IPS DF 6.9 (cell line): ENCODE results near the gene KRTAP6-3.

Experiments
- DNase-seq: peaks from one replicate; pipeline ENCODE4 v3.0.0-alpha.2; 2013; ENCODE audit warnings: low read depth, low spot score
- H3K27ac ChIP-seq: one replicate; pipeline ENCODE4 v1.5.1; 2013; ENCODE audit warnings: low read length, control low read depth
- H3K27me3 ChIP-seq: 2 replicates; pipeline ENCODE4 v1.6.1; 2013; ENCODE audit warnings: mild to moderate bottlenecking, low read length; ENCODE audit not compliant: control insufficient read depth, insufficient read depth
- H3K36me3 ChIP-seq: 2 replicates; pipeline ENCODE4 v1.6.1; 2013; ENCODE audit warnings: low read length; ENCODE audit not compliant: control insufficient read depth, insufficient read depth
- H3K4me1 ChIP-seq: 2 replicates; pipeline ENCODE4 v1.6.1; 2013; ENCODE audit warnings: low read length; ENCODE audit not compliant: control insufficient read depth, insufficient read depth
- H3K4me3 ChIP-seq: 2 replicates; pipeline ENCODE4 v1.5.1; 2013; ENCODE audit warnings: mild to moderate bottlenecking, low read length
- H3K9me3 ChIP-seq: 2 replicates; pipeline ENCODE4 v1.6.1; 2013; ENCODE audit warnings: low read length, inconsistent platforms; ENCODE audit not compliant: control insufficient read depth, insufficient read depth
- WGBS: extraction: QIAGEN DNeasy Blood & Tissue Kit; methylation state at CpG from one replicate; pipeline ENCODE4 v1.1.7; 2013; ENCODE audit warnings: mixed read lengths, missing lambda C conversion rate; ENCODE audit not compliant: insufficient read length, insufficient coverage; 5-methylcytosine and 5-hydroxymethylcytosine counted together

The KRTAP6-3 gene

GRCh38 chr21:30582870-30583269 is 9.4 kb upstream of the KRTAP6-3 start:
- DNase-seq = no peak
- H3K9me3 ChIP-seq = peaks cover 6% of the 10 kb centered on the region
- no peak overlapping the region for H3K27ac ChIP-seq
- no peaks in the 10 kb centered on the region for H3K36me3 ChIP-seq
- no CpG with 5 or more reads among the region's 1 CpG for WGBS
- H3K4me3 ChIP-seq = no peak overlapping the region
- H3K4me1 ChIP-seq = no peaks in the 10 kb centered on the region
- H3K27me3 ChIP-seq = no peaks in the 10 kb centered on the region

DNA sequence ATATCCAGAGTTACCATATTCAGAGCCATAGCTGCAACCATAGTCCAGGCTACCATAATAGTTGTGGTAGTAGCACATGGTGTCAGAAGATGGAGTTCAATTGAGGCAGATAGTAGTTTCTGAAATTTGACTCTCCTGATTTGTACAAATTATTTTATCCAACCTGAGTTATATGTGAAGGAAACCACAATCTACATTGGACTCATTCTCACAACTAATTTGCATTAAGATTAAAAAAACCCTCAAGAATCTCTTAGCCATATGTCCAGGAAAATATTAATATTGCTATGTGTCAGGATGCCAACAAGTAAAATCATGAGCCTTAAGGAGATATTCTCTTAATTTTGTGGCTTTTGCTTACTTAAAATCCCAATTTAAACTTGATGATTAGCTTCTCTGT is 1.9 kb upstream of the KRTAP6-3 start, which contains the start of gene KRTAP22-2:
TSS of gene KRTAP22-2 (minus strand) at position 101 of the 400 bp plus-strand sequence.
- no peak for DNase-seq
- Histone ChIP-seq H3K4me1 (no peaks in the 10 kb centered on the region), H3K4me3 (no peak within 1 kb of the TSS), H3K27ac (no peak within 1 kb of the TSS), H3K27me3 (no peaks in the 10 kb centered on the region), H3K36me3 (no peaks in the 10 kb centered on the region), H3K9me3 (peaks cover 4% of the 10 kb centered on the region)

DNA sequence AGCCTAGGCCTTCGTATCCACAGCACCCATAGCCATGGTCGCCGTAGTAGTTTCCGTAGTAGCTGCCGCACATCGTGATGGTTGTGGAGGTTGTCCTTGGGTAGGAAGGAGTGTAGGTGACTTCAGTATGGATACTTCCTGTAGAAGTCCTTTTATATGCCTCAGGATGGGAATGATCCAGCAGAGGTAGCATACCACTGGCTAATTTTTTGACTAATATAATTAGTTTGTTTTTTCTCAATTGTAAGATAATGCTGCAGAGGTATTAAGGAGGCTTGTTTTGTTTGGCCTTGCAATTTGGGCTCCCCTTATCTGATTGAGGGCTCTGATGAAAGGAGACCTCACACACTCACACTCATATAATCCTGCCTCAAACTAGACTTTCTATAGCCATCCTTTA is 6.6 kb downstream of the KRTAP6-3 start, which contains the start of gene KRTAP6-2:
TSS of gene KRTAP6-2 (minus strand) at position 101 of the 400 bp plus-strand sequence. CDS start at position 73, 28 bp downstream.
- Histone ChIP-seq H3K9me3 (peaks cover 9% of the 10 kb centered on the region), H3K4me3 (no peak within 1 kb of the TSS), H3K27me3 (no peaks in the 10 kb centered on the region), H3K27ac (no peak within 1 kb of the TSS), H3K36me3 (no peaks in the 10 kb centered on the region), H3K4me1 (no peaks in the 10 kb centered on the region)
- WGBS = no CpG with 5 or more reads among the region's 6 CpGs
- no peak for DNase-seq

- Histone ChIP-seq H3K4me3 (no peak within 1 kb of the TSS), H3K9me3 (peaks cover 8% of the 10 kb centered on the region), H3K27me3 (no peaks in the 10 kb centered on the region), H3K36me3 (no peaks in the 10 kb centered on the region), H3K4me1 (no peaks in the 10 kb centered on the region), H3K27ac (no peak within 1 kb of the TSS)
- no peak for DNase-seq
- no CpG with 5 or more reads among the region's 1 CpG for WGBS
Observed at GRCh38 chr21:30600787-30601186, 8.5 kb downstream of the KRTAP6-3 start, which contains the start of gene KRTAP22-1. KRTAP22-1 (plus strand) TSS chr21:30601087.

DNA sequence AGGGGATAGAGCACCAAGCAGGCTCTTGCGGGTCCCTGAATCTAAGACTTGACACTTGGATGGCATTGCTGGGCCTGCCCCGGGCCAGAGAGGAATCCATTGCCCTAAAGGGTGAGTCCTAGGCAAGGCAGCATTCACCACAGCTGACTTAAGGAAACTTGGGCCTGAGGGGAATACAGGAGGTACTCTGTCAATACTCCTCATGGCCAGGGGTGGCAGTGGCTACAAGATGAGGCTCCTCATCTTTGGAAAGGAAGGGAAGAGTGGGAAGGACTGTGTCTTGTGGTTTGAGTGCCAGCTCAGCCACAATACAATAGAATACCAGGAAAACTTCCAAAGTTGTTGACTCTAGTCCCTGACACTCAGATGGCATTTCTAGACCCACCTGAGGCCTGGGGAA is 13.7 kb downstream of the KRTAP6-3 start:
- Histone ChIP-seq H3K27me3 (no peaks in the 10 kb centered on the region), H3K4me1 (no peaks in the 10 kb centered on the region), H3K27ac (no peak overlapping the region), H3K4me3 (no peak overlapping the region), H3K9me3 (peaks cover 11% of the 10 kb centered on the region), H3K36me3 (no peaks in the 10 kb centered on the region)
- DNase-seq = no peak
- no CpG with 5 or more reads among the region's 2 CpGs for WGBS

GRCh38 chr21:30612132-30612531 is 19.9 kb downstream of the KRTAP6-3 start:
- no CpG with 5 or more reads among the region's 2 CpGs for WGBS
- Histone ChIP-seq H3K36me3 (no peaks in the 10 kb centered on the region), H3K27me3 (no peaks in the 10 kb centered on the region), H3K9me3 (peaks cover 10% of the 10 kb centered on the region), H3K4me1 (no peaks in the 10 kb centered on the region), H3K27ac (no peak overlapping the region), H3K4me3 (no peak overlapping the region)
- DNase-seq = no peak

DNA sequence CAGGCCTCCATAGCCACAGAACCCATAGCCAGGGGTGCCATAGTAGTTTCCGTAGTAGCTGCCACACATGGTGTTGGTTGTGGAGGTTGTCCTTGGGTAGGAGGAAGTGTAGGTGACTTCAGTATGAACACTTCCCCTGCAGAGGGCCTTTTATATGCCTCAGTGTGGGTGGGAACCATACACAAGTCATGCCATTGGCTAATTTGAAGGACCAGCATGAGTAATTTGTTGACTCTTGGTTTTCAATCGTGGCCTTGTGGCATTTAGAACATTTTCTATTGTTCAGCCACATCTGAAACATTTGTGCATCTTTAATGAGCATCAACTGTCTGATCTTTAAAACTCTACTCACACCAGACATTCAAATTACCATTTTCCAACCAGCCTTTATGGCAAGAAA is 21.6 kb downstream of the KRTAP6-3 start, which contains the start of gene KRTAP6-1:
TSS of gene KRTAP6-1 (minus strand) at position 95 of the 400 bp plus-strand sequence. CDS start at position 69, 26 bp downstream.
- Histone ChIP-seq H3K9me3 (peaks cover 9% of the 10 kb centered on the region), H3K27ac (no peak within 1 kb of the TSS), H3K27me3 (no peaks in the 10 kb centered on the region), H3K4me1 (no peaks in the 10 kb centered on the region), H3K4me3 (no peak within 1 kb of the TSS), H3K36me3 (no peaks in the 10 kb centered on the region)
- no CpG with 5 or more reads among the region's 2 CpGs for WGBS
- no peak for DNase-seq

- no peak overlapping the region for H3K4me3 ChIP-seq
- no peaks in the 10 kb centered on the region for H3K36me3 ChIP-seq
- no peak for DNase-seq
Observed at GRCh38 chr21:30615199-30615598, 23.0 kb downstream of the KRTAP6-3 start.

GRCh38 chr21:30616125-30616524 is 23.9 kb downstream of the KRTAP6-3 start, which contains the start of gene KRTAP20-1:
KRTAP20-1 (plus strand) TSS chr21:30616425; CDS start chr21:30616455, 30 bp downstream.
- H3K4me3 ChIP-seq = no peak within 1 kb of the TSS
- no peak within 1 kb of the TSS for H3K27ac ChIP-seq
- no peaks in the 10 kb centered on the region for H3K4me1 ChIP-seq
- peaks cover 12% of the 10 kb centered on the region for H3K9me3 ChIP-seq
- H3K36me3 ChIP-seq = no peaks in the 10 kb centered on the region
- no CpG with 5 or more reads among the region's 2 CpGs for WGBS
- DNase-seq = no peak
- no peaks in the 10 kb centered on the region for H3K27me3 ChIP-seq

More at GRCh38 chr21:30615199-30615598, 23.0 kb downstream of the KRTAP6-3 start:
- Histone ChIP-seq H3K27ac (no peak overlapping the region), H3K4me1 (no peaks in the 10 kb centered on the region), H3K27me3 (no peaks in the 10 kb centered on the region), H3K9me3 (peaks cover 9% of the 10 kb centered on the region)

DNA sequence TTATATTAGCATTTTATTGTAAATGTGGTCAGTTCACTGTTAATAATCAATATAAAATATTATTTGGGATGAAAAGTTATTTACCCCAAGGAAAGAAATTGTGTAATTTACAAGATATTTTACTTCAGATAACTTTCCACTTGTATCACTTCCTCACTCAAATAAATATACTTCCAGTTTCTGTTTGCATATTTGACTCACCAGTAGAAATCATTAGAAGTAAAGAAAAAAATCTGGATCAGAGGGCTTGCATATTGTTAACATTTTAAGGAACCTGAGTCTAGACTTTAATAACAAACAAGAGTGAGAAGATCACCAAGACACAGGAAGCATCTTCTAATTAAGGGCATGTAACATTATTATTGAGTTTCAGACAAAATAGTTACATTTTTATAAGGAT is 27.8 kb downstream of the KRTAP6-3 start:
- no peaks in the 10 kb centered on the region for H3K36me3 ChIP-seq
- H3K27ac ChIP-seq = no peak overlapping the region
- H3K4me3 ChIP-seq = no peak overlapping the region
- no peaks in the 10 kb centered on the region for H3K27me3 ChIP-seq
- no peaks in the 10 kb centered on the region for H3K4me1 ChIP-seq
- H3K9me3 ChIP-seq = peaks cover 12% of the 10 kb centered on the region
- DNase-seq = no peak

- WGBS = no CpG with 5 or more reads among the region's 3 CpGs
- DNase-seq = no peak
- Histone ChIP-seq H3K4me1 (no peaks in the 10 kb centered on the region), H3K36me3 (no peaks in the 10 kb centered on the region), H3K4me3 (no peak within 1 kb of the TSS), H3K27me3 (no peaks in the 10 kb centered on the region), H3K27ac (no peak within 1 kb of the TSS), H3K9me3 (peaks cover 10% of the 10 kb centered on the region)
Observed at GRCh38 chr21:30620522-30620921, 28.3 kb downstream of the KRTAP6-3 start, which contains the start of gene KRTAP20-4. KRTAP20-4 (plus strand) TSS chr21:30620627.
